ENCODE measurements around the gene RPL19. TPM values are rescaled to one million over a fixed set of nuclear protein-coding genes. Genes with fewer than 3 reads are reported as not detected.
A peak's percentile ranks its signal among the peaks of the same experiment; 100 is the strongest.
"Not testable (repeated sequence)": the region's sequence is repeated elsewhere in the genome, so short reads cannot be mapped to it uniquely, and the experiment has no call there.

RPL19 gene
- total and polyA plus RNA-seq, 12 donors = 907 to 3,029 (median 991) TPM

DNA sequence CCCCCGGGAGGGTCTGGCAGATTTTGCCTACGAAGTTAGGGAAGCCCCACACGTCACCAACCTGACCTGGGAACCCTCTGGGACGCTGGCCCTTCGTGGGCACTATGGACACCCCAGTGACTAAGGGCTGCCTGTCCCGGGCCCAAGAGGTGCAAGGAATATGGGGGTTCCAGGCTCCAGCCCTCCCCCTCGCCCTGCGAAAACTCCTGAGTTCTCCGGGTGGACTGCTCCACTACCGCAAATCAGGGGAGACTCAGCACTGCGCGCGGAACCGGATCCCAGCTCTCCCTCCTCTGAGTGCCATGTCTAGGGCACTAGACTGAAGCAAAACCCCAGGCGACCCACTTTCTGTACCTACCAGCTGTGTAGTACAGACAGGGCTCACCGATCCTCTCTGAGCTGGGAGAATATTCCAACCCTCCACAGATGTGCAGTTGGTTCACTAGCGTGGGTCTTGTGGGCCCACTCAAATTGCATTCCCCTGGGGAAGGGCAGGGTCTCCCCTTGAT, 34.2 kb upstream of the RPL19 start, which contains the start of gene ARL5C:
TSS of gene ARL5C (minus strand) at position 321 of the 509 bp plus-strand sequence. CDS start 401 bp downstream, outside the sequence.
- DNase-seq = no peak
- intact Hi-C loops (cut with DNase I) = loop anchor here in 4 of 10 donors (10.0 kb wide), 2 partner anchors 69 to 79 kb away; no protein-coding TSS in a partner anchor
- peak within 1 kb of the TSS in 7 of 10 donors; percentile 11 to 63 (median 36) for H3K27ac ChIP-seq
- no peaks in the 10 kb centered on the region for H3K36me3 ChIP-seq
- 55 to 68% methylated on average over 17 of the region's 17 CpGs for WGBS, 2 donors
- TF ChIP-seq, protein P1, sequence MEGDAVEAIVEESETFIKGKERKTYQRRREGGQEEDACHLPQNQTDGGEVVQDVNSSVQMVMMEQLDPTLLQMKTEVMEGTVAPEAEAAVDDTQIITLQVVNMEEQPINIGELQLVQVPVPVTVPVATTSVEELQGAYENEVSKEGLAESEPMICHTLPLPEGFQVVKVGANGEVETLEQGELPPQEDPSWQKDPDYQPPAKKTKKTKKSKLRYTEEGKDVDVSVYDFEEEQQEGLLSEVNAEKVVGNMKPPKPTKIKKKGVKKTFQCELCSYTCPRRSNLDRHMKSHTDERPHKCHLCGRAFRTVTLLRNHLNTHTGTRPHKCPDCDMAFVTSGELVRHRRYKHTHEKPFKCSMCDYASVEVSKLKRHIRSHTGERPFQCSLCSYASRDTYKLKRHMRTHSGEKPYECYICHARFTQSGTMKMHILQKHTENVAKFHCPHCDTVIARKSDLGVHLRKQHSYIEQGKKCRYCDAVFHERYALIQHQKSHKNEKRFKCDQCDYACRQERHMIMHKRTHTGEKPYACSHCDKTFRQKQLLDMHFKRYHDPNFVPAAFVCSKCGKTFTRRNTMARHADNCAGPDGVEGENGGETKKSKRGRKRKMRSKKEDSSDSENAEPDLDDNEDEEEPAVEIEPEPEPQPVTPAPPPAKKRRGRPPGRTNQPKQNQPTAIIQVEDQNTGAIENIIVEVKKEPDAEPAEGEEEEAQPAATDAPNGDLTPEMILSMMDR (IDR thresholded peaks at IDR 0.05) = no peak
- H3K4me1 ChIP-seq = peaks cover 0 to 46% (median 38%) of the 10 kb centered on the region in 9 donors
- ATAC-seq = no peak
- H3K9me3 ChIP-seq = peaks cover 0 to 4% (median 0%) of the 10 kb centered on the region in 11 donors
- H3K4me3 ChIP-seq = peak within 1 kb of the TSS; percentile 32 to 63 (median 58)
- H3K27me3 ChIP-seq = peaks cover 0 to 8% (median 0%) of the 10 kb centered on the region in 7 donors

DNA sequence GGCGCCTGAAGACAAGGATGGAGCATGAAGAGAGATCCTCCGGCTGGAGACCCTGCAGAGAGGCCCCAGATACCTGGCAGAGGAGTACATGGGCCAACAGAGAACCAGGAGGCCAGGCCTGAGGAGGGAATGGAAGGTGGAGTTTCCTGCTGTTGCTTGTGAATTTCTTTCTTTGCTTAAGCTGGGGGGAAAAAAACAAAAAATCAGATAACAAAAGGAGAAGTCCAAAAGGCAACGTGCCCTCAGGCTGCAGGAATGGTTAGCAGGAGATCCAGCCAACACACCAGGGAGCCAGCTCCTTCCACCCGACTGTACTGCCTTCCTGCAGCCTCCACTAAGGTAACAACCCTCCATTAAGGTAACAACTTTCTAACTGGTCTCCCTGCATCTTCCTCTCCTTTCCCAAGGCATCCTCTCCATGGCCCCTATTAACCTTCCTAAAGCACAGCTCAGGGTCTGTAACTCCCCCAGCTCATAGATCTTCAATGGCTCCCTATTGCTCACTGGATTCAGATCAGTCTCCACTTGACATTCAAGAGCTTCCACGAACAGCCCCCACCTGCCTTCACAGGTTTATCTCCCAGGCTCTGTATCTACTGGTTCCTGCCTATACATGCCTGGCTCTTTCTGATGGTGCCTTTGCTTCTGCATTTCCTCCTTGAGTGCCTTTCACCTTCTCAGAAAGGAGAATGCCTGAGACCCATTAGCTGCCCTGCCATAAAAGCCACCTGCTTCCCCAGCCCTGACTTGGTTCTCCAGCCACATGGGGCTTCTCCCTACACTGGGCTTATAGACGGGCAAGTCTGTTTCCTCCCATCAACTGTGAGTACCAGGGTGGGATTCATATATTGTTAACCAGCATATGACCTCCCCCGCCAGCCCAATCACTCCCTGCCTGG, 33.4 kb upstream of the RPL19 start:
- Histone ChIP-seq H3K36me3 (no peaks in the 10 kb centered on the region), H3K9me3 (peaks cover 0 to 4% (median 0%) of the 10 kb centered on the region in 11 donors), H3K27me3 (peaks cover 0 to 8% (median 0%) of the 10 kb centered on the region in 7 donors), H3K4me3 (peak overlapping the region in 1 of 10 donors; percentile 58), H3K27ac (peak overlapping the region in 5 of 10 donors; percentile 10 to 63 (median 18)), H3K4me1 (peaks cover 0 to 46% (median 38%) of the 10 kb centered on the region in 9 donors)
- DNase-seq (no peak), ATAC-seq (no peak)
- TF ChIP-seq, protein P1 (IDR thresholded peaks at IDR 0.05) = no peak
- 58% methylated on average over 7 of the region's 7 CpGs for WGBS, 2 donors
- intact Hi-C loops (cut with DNase I) = loop anchor here in 4 of 10 donors (10.0 kb wide), 2 partner anchors 68 to 78 kb away; no protein-coding TSS in a partner anchor

DNA sequence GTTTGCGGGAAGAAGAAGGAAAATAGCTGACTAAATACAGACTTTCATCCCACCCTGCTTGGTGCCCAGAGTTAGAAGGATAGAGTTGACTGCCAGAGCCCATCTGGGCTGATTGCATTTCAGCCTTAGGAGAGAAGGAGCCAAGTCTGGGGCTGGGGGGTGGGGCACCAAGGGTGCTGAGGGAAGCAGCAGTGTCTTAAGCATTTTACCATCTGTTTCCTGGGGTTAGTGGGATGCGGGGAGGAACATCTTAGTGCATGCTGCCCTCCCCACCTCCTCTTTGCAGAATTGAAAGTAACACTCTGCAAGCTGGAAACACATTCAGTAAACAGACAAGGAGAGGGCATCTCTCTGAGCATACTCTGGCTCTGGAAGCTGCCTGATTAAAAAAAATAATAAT, 32.6 kb upstream of the RPL19 start:
- no peak overlapping the region for H3K4me3 ChIP-seq
- TF ChIP-seq, protein P1 (IDR thresholded peaks at IDR 0.05) = no peak
- 28 to 34% methylated on average over 2 of the region's 2 CpGs for WGBS, 2 donors
- DNase-seq (peak; percentile 40 to 51), ATAC-seq (peak in 7 of 8 donors; percentile 16 to 66 (median 53))
- H3K9me3 ChIP-seq = peaks cover 0 to 4% (median 0%) of the 10 kb centered on the region in 11 donors
- peak overlapping the region in 4 of 10 donors; percentile 10 to 63 (median 24) for H3K27ac ChIP-seq
- H3K27me3 ChIP-seq = peaks cover 0 to 8% (median 0%) of the 10 kb centered on the region in 7 donors
- intact Hi-C loops (cut with DNase I) = loop anchor here in 4 of 10 donors (10.0 kb wide), 2 partner anchors 67 to 77 kb away; no protein-coding TSS in a partner anchor
- H3K4me1 ChIP-seq = peaks cover 0 to 46% (median 38%) of the 10 kb centered on the region in 9 donors
- no peaks in the 10 kb centered on the region for H3K36me3 ChIP-seq

DNA sequence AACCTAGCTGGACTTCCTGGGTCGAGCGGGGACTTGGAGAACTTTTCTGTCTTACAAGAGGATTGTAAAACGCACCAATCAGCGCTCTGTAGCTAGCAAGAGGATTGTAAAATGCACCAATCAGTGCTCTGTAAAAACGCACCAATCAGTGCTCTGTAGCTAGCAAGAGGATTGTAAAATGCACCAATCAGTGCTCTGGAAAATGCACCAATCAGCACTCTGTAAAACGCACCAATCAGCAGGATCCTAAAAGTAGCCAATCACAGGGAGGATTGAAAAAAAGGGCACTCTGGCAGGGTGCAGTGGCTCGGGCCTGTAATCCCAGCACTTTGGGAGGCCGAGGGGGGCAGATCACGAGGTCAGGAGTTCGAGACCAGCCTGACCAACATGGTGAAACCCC, 31.6 kb upstream of the RPL19 start:
- H3K9me3 ChIP-seq, ATAC-seq, H3K27ac ChIP-seq, H3K27me3 ChIP-seq, H3K36me3 ChIP-seq, H3K4me3 ChIP-seq, DNase-seq: not testable (repeated sequence)
- H3K4me1 ChIP-seq = peaks cover 0 to 46% (median 38%) of the 10 kb centered on the region in 9 donors
- intact Hi-C loops (cut with DNase I) = loop anchor here in 4 of 10 donors (10.0 kb wide), 2 partner anchors 66 to 76 kb away; no protein-coding TSS in a partner anchor
- WGBS, 2 donors = 95% methylated on average over 10 of the region's 10 CpGs
